ENCODE data around the gene TUBGCP5. TPM values are rescaled to one million over a fixed set of nuclear protein-coding genes. Genes with fewer than 3 reads are reported as not detected.
"Not testable (repeated sequence)": the region's sequence is repeated elsewhere in the genome, so short reads cannot be mapped to it uniquely, and the experiment has no call there.

The TUBGCP5 gene
- total and polyA plus RNA-seq, 5 experiments from 2014 or later, result 4.3 to 30.3 (median 9.8) TPM

DNA sequence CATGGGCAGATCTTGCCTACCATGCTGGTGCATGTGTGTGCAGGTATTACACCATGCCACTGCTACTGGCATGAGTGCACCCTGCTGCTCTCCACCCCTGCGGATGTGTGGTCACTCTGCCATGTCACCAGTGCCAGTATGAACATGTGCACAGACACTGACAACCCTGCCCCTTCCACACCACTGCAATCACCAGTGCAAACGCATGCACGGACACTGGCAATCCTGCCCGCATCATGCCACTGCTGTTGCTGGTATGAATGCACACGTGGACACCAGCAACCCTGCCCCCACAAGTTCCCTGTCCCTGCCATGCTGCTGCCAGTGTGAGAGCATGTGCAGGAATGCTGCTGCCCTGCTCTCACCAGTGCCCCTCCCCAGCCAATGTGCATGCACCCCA lies 24.8 kb upstream of the TUBGCP5 start:
- ATAC-seq (no peak), DNase-seq (no peak)
- Mint-ChIP-seq H3K27ac (no peak overlapping the region), H3K9me3 (peaks cover 0 to 14% (median 3%) of the 10 kb centered on the region in 9 donors), H3K36me3 (peaks cover 0 to 6% (median 0%) of the 10 kb centered on the region in 3 donors), H3K4me3 (no peak overlapping the region), H3K4me1 (no peaks in the 10 kb centered on the region), H3K27me3 (peaks cover 0 to 10% (median 2%) of the 10 kb centered on the region in 5 donors)
- POLR2A ChIA-PET, result no interaction called here

DNA sequence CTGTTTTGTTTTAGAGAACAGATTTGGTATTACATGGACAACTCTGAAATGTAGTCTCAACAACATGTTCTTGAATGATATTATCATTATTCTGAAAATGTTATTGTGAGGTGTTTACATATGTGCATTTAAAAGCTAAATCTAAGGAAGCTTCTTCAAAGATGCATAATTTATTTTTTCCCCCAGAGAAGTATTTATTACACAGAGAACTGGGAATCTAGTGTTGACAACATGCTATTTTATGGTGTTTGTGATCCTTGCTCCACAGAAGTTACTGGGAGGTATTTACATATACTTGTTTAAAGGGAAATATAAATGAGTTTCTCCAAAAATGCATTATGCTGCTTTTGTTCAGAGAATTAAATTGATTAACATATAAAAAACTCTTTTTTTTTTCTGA lies 18.3 kb upstream of the TUBGCP5 start:
- Mint-ChIP-seq H3K4me1 (no peaks in the 10 kb centered on the region), H3K36me3 (peaks cover 0 to 4% (median 0%) of the 10 kb centered on the region in 3 donors), H3K4me3 (no peak overlapping the region), H3K27ac (no peak overlapping the region), H3K27me3 (peaks cover 3 to 14% (median 6%) of the 10 kb centered on the region in 5 donors), H3K9me3 (peaks cover 0 to 7% (median 4%) of the 10 kb centered on the region in 9 donors)
- no peak for ATAC-seq
- POLR2A ChIA-PET, result no interaction called here
- no peak for DNase-seq

DNA sequence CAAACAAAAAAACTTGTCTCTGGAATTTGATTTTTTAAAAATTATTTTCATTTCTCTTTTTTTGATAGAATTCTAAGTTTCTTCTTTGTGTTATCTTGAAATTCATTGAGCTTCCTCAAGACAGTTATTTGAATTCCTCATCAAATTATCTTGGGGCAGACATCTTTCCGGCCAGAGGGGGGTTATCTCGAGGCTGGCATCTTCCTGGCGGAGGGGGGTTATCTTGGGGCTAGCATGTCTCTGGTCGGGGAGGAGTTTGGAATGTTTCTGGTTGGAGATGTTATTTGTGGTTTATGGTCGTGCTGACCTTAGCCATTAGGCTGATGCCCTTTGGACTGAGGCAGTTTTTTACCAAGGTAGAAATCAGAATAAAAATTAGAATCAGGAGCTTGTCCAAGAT lies 15.9 kb upstream of the TUBGCP5 start:
- no peak for ATAC-seq
- POLR2A ChIA-PET, result no interaction called here

DNA sequence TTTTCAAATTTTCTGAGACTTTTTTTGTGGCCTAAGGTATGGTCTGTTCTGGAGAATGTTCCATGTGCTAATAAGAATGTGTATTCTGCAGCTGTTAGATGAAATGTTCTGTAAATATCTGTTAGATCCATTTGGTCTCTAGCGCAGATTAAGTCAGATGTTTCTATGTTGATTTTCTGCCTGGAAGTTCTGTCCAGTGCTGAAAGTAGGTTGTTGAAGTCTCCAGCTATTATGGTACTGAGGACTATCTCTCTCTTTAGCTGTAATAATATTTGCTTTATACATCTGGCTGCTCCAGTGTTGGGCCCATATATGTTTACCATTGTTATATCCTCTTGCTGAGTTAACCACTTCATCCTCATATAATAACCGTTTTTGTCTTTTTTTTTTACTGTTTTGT lies 13.2 kb upstream of the TUBGCP5 start:
- no peak for ATAC-seq

More for the DNA sequence above, 15.9 kb upstream of the TUBGCP5 start:
- peaks cover 0 to 2% (median 0%) of the 10 kb centered on the region in 9 donors for H3K9me3 Mint-ChIP-seq
- peaks cover 3 to 14% (median 6%) of the 10 kb centered on the region in 5 donors for H3K27me3 Mint-ChIP-seq
- no peaks in the 10 kb centered on the region for H3K4me1 Mint-ChIP-seq
- H3K27ac Mint-ChIP-seq, result no peak overlapping the region
- H3K36me3 Mint-ChIP-seq, result no peaks in the 10 kb centered on the region
- H3K4me3 Mint-ChIP-seq, result no peak overlapping the region
- DNase-seq, result no peak

DNA sequence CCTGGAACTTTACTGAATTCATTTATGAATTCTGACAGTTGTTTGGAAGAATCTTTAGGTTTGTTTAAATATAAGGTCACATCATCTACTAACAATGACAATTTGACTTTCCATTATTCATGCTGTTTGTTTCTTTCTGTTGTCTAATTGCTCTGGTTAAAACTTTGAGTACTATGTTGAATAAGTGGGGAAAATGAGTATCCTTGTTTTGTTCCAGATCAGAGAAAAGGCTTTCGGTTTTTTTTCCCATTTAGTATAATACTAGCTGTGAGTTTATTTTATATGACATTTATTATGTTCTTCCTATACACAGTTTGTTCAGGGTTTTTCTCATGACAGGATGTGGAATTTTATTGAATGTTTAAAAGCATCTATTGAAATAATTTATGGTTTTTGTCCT lies 11.3 kb upstream of the TUBGCP5 start:
- H3K27me3 Mint-ChIP-seq, result peaks cover 3 to 6% (median 5%) of the 10 kb centered on the region in 5 donors
- H3K36me3 Mint-ChIP-seq, result no peaks in the 10 kb centered on the region
- no peak for DNase-seq
- H3K4me3 Mint-ChIP-seq, result no peak overlapping the region
- peak overlapping the region in 1 of 10 donors; percentile 9 for H3K27ac Mint-ChIP-seq
- H3K4me1 Mint-ChIP-seq, result no peaks in the 10 kb centered on the region
- peaks cover 0 to 2% (median 0%) of the 10 kb centered on the region in 9 donors for H3K9me3 Mint-ChIP-seq
- peak in 1 of 2 donors; percentile 59 for ATAC-seq
- POLR2A ChIA-PET, result no interaction called here

More for the DNA sequence above, 13.2 kb upstream of the TUBGCP5 start:
- no peak overlapping the region for H3K27ac Mint-ChIP-seq
- no peak for DNase-seq
- no peaks in the 10 kb centered on the region for H3K36me3 Mint-ChIP-seq
- H3K9me3 Mint-ChIP-seq, result peaks cover 0 to 2% (median 0%) of the 10 kb centered on the region in 9 donors
- H3K4me3 Mint-ChIP-seq, result no peak overlapping the region
- peaks cover 3 to 14% (median 6%) of the 10 kb centered on the region in 5 donors for H3K27me3 Mint-ChIP-seq
- POLR2A ChIA-PET, result no interaction called here
- no peaks in the 10 kb centered on the region for H3K4me1 Mint-ChIP-seq

DNA sequence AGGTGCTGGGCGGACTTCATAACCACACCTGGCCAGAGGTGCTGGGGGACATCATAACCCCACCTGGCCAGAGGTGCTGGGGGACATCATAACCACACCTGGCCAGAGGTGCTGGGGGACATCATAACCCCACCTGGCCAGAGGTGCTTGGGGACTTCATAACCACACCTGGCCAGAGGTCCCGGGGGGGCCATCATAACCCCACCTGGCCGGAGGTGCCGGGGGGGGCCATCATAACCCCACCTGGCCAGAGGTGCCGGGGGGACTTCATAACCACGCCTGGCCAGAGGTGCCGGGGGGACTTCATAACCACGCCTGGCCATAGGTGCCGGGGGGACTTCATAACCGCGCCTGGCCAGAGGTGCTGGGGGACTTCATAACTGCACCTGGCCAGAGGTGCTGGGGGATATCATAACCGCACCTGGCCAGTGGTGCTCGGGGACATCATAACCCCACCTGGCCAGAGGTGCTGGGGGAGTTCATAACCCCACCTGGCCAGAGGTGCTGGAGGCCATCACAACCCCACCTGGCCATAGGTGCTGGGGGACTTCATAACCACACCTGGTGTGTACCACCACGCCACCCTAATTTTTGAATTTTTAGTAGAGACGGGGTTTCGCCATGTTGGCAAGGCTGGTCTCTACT lies 10.7 kb upstream of the TUBGCP5 start:
- Mint-ChIP-seq H3K27ac (no peak overlapping the region), H3K36me3 (no peaks in the 10 kb centered on the region), H3K9me3 (no peaks in the 10 kb centered on the region), H3K4me3 (no peak overlapping the region), H3K27me3 (peaks cover 0 to 3% (median 1%) of the 10 kb centered on the region in 5 donors), H3K4me1 (no peaks in the 10 kb centered on the region)
- POLR2A ChIA-PET, result no interaction called here
- ATAC-seq, result peak in 1 of 2 donors; percentile 25
- no peak for DNase-seq

DNA sequence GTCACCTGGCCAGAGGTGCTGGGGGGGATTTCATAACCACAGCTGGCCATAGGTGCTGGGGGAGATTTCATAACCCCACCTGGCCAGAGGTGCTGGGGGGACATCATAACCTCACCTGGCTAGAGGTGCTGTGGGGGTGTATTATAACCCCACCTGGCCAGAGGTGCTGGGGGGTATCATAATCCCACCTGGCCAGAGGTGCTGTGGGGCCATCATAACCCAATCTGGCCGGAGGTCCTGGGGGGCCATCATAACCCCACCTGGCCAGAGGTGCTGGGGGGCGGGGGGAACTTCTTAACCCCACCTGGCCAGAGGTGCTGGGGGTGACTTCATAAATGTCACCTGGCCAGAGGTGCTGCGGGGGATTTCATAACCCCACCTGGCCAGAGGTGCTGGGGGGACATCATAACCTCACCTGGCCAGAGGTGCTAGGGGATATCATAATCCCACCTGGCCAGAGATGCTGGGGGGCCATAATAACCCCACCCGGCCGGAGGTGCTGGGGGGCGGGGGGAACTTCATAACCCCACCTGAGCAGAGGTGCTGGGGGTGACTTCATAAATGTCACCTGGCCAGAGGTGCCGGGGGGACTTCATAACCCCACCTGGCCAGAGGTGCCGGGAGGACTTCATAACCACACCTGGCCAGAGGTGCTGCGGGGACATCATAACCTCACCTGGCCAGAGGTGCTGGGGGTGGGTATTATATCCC lies 9.4 kb upstream of the TUBGCP5 start:
- DNase-seq, H3K4me3 Mint-ChIP-seq, H3K36me3 Mint-ChIP-seq, POLR2A ChIA-PET, H3K27me3 Mint-ChIP-seq, ATAC-seq, H3K4me1 Mint-ChIP-seq, H3K9me3 Mint-ChIP-seq, H3K27ac Mint-ChIP-seq: not testable (repeated sequence)

DNA sequence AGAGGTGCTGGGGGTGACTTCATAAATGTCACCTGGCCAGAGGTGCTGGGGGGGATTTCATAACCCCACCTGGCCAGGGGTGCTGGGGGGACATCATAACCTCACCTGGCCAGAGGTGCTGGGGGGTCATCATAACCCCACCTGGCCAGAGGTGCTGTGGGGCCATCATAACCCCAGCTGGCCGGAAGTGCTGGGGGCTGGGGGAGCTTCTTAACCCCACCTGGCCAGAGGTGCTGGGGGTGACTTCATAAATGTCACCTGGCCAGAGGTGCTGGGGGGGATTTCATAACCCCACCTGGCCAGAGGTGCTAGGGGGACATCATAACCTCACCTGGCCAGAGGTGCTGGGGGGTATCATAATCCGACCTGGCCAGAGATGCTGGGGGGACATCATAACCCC lies 4.6 kb upstream of the TUBGCP5 start:
- H3K27ac Mint-ChIP-seq, H3K4me3 Mint-ChIP-seq, H3K27me3 Mint-ChIP-seq, ATAC-seq, H3K4me1 Mint-ChIP-seq, H3K9me3 Mint-ChIP-seq, DNase-seq, H3K36me3 Mint-ChIP-seq, POLR2A ChIA-PET: not testable (repeated sequence)

DNA sequence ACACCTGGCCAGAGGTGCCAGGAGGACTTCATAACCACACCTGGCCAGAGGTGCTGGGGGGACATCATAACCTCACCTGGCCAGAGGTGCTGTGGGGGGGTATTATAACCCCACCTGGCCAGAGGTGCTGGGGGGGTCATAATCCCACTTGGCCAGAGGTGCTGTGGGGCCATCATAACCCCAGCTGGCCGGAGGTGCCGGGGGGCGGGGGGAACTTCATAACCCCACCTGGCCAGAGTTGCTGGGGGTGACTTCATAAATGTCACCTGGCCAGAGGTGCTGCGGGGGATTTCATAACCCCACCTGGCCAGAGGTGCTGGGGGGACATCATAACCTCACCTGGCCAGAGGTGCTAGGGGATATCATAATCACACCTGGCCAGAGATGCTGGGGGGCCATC lies 4.2 kb upstream of the TUBGCP5 start:
- POLR2A ChIA-PET, ATAC-seq, DNase-seq: not testable (repeated sequence)

DNA sequence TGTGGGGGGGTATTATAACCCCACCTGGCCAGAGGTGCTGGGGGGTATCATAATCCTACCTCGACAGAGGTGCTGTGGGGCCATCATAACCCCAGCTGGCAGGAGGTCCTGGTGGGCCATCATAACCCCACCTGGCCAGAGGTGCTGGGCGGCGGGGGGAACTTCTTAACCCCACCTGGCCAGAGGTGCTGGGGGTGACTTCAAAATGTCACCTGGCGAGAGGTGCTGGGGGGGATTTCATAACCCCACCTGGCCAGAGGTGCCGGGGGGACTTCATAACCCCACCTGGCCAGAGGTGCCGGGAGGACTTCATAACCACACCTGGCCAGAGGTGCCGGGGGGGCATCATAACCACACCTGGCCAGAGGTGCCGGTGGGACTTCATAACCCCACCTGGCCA lies 2.4 kb upstream of the TUBGCP5 start:
- H3K4me3 Mint-ChIP-seq, POLR2A ChIA-PET, H3K9me3 Mint-ChIP-seq, DNase-seq, H3K36me3 Mint-ChIP-seq, ATAC-seq, H3K27me3 Mint-ChIP-seq, H3K27ac Mint-ChIP-seq: not testable (repeated sequence)
- H3K4me1 Mint-ChIP-seq, result peaks cover 3 to 25% (median 21%) of the 10 kb centered on the region in 4 donors

More for the DNA sequence above, 4.2 kb upstream of the TUBGCP5 start:
- not testable (repeated sequence) for H3K4me3 Mint-ChIP-seq, H3K27me3 Mint-ChIP-seq, H3K9me3 Mint-ChIP-seq, H3K36me3 Mint-ChIP-seq, H3K27ac Mint-ChIP-seq
- H3K4me1 Mint-ChIP-seq, result peaks cover 0 to 12% (median 8%) of the 10 kb centered on the region in 4 donors

DNA sequence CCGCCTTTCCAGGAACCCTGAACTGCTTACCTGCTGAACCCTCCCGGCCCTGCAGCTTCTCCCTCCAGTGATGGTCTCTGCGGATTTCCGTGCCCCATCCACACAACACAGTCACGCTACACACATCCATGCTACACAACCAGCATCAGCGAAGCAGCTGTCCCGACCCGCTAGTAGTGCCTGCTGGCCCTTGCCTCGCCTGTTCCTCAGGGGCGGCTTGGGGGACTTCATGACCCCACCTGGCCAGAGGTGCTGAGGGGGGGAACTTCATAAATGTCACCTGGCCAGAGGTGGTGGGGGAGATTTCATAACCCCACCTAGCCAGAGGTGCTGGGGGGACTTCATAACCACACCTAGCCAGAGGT lies 530 bp upstream of the TUBGCP5 start:
- peak in 1 of 10 donors; percentile 23 for DNase-seq
- H3K27ac Mint-ChIP-seq, result peak overlapping the region; percentile 54 to 92 (median 82)
- POLR2A ChIA-PET, result interaction anchor here (0.6 to 1.6 kb wide), 4 partner anchors 11 to 44 kb away, joined by 3 to 4 read pairs (median 4); no protein-coding TSS in a partner anchor

DNA sequence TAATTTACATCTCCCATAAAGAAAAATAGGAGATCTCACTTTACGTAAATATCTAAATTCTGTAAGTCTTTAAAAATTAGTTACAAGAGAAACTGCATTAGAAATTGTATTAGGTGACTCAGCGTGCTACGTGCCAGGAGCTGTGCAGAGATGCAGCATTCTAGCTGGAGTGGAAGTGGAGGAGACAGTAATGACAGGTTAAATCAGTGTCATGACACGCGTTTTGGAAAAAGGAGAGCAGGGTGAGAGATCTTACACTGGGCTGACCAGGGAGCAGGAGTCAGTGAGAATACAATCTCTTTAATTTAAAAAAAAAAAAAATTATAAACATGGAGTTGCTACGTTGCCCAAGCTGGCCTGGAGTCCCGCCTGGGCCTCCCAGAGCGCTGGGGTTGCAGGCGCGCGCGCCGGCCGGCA lies 635 bp downstream of the TUBGCP5 start:
- Mint-ChIP-seq H3K27ac (peak overlapping the region; percentile 41 to 96 (median 84)), H3K9me3 (no peaks in the 10 kb centered on the region), H3K4me1 (peaks cover 8 to 35% (median 31%) of the 10 kb centered on the region in 4 donors), H3K36me3 (peaks cover 7 to 29% (median 18%) of the 10 kb centered on the region in 3 donors), H3K27me3 (no peaks in the 10 kb centered on the region), H3K4me3 (peak overlapping the region; percentile 79 to 99 (median 94))
- POLR2A ChIA-PET, result interaction anchor here (0.7 to 1.6 kb wide), 5 partner anchors 9 to 200 kb away, joined by 3 to 4 read pairs (median 4); partner anchors contain the start of gene NIPA2
- ATAC-seq (peak in 1 of 2 donors; percentile 0), DNase-seq (no peak)

More for the DNA sequence above, 530 bp upstream of the TUBGCP5 start:
- H3K36me3 Mint-ChIP-seq, result peaks cover 0 to 17% (median 7%) of the 10 kb centered on the region in 3 donors
- peak; percentile 18 to 19 for ATAC-seq
- peak overlapping the region; percentile 82 to 93 (median 88) for H3K4me3 Mint-ChIP-seq
- H3K9me3 Mint-ChIP-seq, result no peaks in the 10 kb centered on the region
- H3K27me3 Mint-ChIP-seq, result no peaks in the 10 kb centered on the region
- H3K4me1 Mint-ChIP-seq, result peaks cover 8 to 35% (median 28%) of the 10 kb centered on the region in 4 donors

DNA sequence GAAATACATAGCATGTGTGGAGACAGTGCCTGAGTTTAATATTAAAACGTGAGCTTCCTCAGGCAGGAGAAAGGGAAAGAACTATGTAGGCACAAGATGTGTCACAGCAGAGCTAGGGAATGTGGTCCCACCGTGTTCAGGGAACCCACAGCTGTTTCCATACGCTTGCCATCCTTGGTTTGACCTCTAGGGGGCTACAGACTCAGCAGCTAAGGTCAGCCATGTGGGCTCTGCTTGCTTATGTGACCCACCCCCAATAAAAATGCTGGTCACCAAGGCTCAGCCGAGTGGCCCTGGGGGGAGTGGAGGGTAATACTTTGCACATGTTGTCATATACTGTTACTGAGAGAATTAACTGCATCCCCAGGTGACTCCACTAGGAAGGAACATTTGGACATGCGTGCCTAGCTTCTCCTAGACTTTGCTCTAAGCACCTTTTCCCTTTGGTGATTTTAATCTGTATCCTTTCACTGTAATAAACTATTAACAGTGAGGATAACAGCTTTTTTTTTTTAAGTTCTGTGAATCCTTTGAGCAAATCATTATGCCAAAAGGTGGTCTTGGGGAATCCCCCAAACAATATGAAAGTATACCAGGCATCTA lies 3.3 kb downstream of the TUBGCP5 start:
- Mint-ChIP-seq H3K27ac (peak overlapping the region in 1 of 10 donors; percentile 39), H3K36me3 (peaks cover 7 to 52% (median 26%) of the 10 kb centered on the region in 3 donors), H3K4me3 (peak overlapping the region in 1 of 10 donors; percentile 41), H3K4me1 (peaks cover 8 to 35% (median 31%) of the 10 kb centered on the region in 4 donors), H3K27me3 (no peaks in the 10 kb centered on the region), H3K9me3 (no peaks in the 10 kb centered on the region)
- ATAC-seq, result no peak
- DNase-seq, result peak in 5 of 10 donors; percentile 31 to 42 (median 41)
- POLR2A ChIA-PET, result no interaction called here
